HUDEP-2 (cell line): Measurements from ENCODE around the gene RANBP10.
A peak's percentile ranks its signal among the peaks of the same experiment; 100 is the strongest.

Experiments
- DNase-seq, 76 experiments: peaks; one replicate each; lab custom pipeline; 2025; ENCODE audit not compliant: unreplicated experiment in 76 of 76; lab: John Stamatoyannopoulos, UW

The RANBP10 gene

GRCh38 chr16:67833030-67833414, 26.7 kb upstream of the RANBP10 start:
- peak in 9 of 76 experiments; percentile 4 to 21 (median 12) for DNase-seq

- DNase-seq = no peak
These were observed 22.3 kb upstream of the RANBP10 start for GRCh38 chr16:67828651-67829050.

GRCh38 chr16:67825906-67826305, 19.5 kb upstream of the RANBP10 start:
- no peak for DNase-seq

GRCh38 chr16:67825119-67825518, 18.8 kb upstream of the RANBP10 start:
- no peak for DNase-seq

GRCh38 chr16:67822511-67822910, 16.2 kb upstream of the RANBP10 start:
- DNase-seq = no peak

- no peak for DNase-seq
These were observed 14.4 kb upstream of the RANBP10 start for GRCh38 chr16:67820608-67821259.

GRCh38 chr16:67814567-67814966, 8.2 kb upstream of the RANBP10 start:
- DNase-seq = peak in 1 of 76 experiments; percentile 11

GRCh38 chr16:67811899-67812298, 5.5 kb upstream of the RANBP10 start:
- DNase-seq = no peak

GRCh38 chr16:67807148-67807682, 855 bp upstream of the RANBP10 start:
- DNase-seq = no peak

GRCh38 chr16:67805718-67806427, 487 bp downstream of the RANBP10 start:
- peak in 2 of 76 experiments; percentile 20 to 72 for DNase-seq

- DNase-seq = no peak
These were observed 1.4 kb downstream of the RANBP10 start for GRCh38 chr16:67804853-67805542.

- DNase-seq = no peak
These were observed 2.5 kb downstream of the RANBP10 start for GRCh38 chr16:67803894-67804293.

GRCh38 chr16:67801883-67802282, 4.5 kb downstream of the RANBP10 start:
- no peak for DNase-seq

- peak in 6 of 76 experiments; percentile 4 to 18 (median 12) for DNase-seq
These were observed 5.1 kb downstream of the RANBP10 start for GRCh38 chr16:67801241-67801640.

GRCh38 chr16:67800338-67800926, 5.9 kb downstream of the RANBP10 start:
- peak in 73 of 76 experiments; percentile 22 to 95 (median 76) for DNase-seq

GRCh38 chr16:67796099-67796718, 10.2 kb downstream of the RANBP10 start:
- DNase-seq = peak in 26 of 76 experiments; percentile 7 to 62 (median 26)

- DNase-seq = no peak
These were observed 16.3 kb downstream of the RANBP10 start for GRCh38 chr16:67790071-67790470.

- DNase-seq = no peak
These were observed 19.9 kb downstream of the RANBP10 start for GRCh38 chr16:67786491-67786890.

GRCh38 chr16:67783353-67783725, 23.0 kb downstream of the RANBP10 start:
- DNase-seq = no peak

- no peak for DNase-seq
These were observed 23.6 kb downstream of the RANBP10 start for GRCh38 chr16:67782567-67783352.
